OCI-M1 (cell line): Measurements from ENCODE around the gene CFAP97.
"Not testable (repeated sequence)": the region's sequence is repeated elsewhere in the genome, so short reads cannot be mapped to it uniquely, and the experiment has no call there.

Experiments
- DNase-seq: peaks from one replicate; lab custom pipeline; 2025; lab: John Stamatoyannopoulos, UW

Gene CFAP97

DNA sequence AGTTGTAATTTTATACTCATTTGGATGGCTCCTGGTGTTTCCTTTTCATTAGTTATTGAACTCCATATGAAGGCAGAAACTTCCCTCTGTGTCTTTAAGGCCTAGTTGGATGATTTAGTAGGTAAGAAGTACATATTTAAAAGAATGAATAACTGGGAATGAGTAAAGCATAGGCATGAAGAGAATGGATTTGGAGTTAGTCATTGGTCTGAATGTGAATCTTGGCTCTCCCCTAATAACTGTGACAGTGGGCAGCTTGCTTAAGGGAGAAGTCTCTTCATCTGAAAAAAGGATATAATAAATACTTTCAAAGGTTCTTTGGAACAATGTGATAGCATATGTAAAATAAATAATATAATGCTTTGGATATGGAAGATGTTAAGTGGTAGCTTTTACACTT lies 18.8 kb upstream of the CFAP97 start:
- DNase-seq: no peak

- DNase-seq: no peak
Measured at GRCh38 chr4:185221912-185222311, 18.1 kb upstream of the CFAP97 start.

- no peak for DNase-seq
Measured at GRCh38 chr4:185221491-185221890, 17.7 kb upstream of the CFAP97 start.

DNA sequence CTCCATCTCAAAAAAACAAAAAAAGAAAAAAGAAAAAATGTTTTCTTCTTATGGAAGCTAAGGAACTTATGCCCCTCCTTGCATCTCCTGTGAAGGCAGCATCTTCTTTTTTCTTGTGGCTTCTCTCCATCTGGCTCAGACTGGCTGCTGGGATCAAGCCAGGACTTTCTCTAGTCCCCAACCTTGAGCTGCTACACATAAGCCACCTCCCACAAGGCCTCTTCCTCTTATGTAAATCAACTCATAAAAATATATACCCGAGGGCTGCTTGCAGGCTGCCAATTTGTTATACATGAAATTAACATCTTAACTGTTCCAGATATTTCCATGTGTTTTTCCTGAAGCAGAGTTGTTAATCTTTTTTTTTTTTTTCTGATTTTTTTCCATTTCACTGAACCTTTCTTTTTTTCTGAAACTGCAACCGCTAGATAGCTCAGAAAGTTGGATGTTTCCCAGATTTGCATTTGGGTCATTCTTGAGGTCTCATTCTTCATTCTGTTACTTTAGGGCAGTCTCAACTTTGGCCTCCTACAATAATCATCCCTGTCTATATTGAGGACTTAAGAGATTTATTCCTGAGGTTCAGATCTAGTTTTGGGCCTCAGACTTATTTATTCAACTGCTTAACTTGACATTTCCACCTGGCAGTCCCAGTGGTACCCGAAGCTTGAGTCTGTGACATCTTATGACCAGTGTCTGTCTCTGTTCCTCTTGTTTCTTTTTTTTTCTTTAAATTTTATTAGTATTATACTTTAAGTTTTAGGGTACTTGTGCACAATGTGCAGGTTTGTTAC lies 15.9 kb upstream of the CFAP97 start:
- DNase-seq: peak; percentile 51

- DNase-seq: no peak
Measured at GRCh38 chr4:185218312-185218711, 14.5 kb upstream of the CFAP97 start.

- no peak for DNase-seq
Measured at GRCh38 chr4:185217408-185217975, 13.7 kb upstream of the CFAP97 start.

DNA sequence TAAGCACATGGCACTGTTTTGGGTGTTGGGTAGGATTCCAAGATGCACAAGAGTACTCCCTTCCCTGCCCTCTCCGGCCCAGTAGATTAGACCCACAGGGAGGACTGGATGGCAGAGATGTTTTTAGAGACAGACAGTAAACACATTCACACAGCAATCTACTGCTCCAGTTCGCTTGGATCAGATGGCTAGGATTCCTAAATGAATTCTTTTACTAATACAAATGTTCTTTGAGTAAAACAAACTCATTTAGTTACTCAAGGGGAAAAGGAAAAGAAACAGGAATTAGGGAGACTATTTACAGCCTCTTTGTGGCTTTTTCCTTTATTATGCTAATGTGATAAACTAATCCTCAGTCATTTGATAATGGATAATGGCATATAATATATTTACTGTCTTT lies 11.5 kb upstream of the CFAP97 start:
- DNase-seq: no peak

- peak; percentile 77 for DNase-seq
Measured at GRCh38 chr4:185213877-185214276, 10.1 kb upstream of the CFAP97 start.

GRCh38 chr4:185212581-185212980 lies 8.8 kb upstream of the CFAP97 start:
- no peak for DNase-seq

DNA sequence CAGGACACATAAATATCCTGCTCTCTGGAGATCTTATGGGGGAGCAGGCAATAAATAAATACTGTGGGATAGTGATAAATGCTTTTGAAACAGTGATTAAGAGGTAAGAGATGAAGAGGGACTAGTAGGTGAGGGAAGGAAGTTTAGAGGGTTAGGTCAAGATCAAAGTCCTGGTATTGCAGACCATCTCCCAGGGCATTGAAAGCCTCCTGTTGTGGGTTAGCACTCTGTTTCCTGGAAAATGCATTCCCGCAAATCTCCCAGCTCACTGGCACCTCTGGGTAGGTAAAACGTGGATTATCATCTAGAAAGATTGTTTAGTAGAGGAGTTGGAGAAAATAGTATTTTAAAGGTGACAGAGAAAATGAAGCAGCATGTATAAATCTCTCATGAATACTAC lies 7.8 kb upstream of the CFAP97 start:
- DNase-seq: no peak

- no peak for DNase-seq
Measured at GRCh38 chr4:185211035-185211434, 7.2 kb upstream of the CFAP97 start.

DNA sequence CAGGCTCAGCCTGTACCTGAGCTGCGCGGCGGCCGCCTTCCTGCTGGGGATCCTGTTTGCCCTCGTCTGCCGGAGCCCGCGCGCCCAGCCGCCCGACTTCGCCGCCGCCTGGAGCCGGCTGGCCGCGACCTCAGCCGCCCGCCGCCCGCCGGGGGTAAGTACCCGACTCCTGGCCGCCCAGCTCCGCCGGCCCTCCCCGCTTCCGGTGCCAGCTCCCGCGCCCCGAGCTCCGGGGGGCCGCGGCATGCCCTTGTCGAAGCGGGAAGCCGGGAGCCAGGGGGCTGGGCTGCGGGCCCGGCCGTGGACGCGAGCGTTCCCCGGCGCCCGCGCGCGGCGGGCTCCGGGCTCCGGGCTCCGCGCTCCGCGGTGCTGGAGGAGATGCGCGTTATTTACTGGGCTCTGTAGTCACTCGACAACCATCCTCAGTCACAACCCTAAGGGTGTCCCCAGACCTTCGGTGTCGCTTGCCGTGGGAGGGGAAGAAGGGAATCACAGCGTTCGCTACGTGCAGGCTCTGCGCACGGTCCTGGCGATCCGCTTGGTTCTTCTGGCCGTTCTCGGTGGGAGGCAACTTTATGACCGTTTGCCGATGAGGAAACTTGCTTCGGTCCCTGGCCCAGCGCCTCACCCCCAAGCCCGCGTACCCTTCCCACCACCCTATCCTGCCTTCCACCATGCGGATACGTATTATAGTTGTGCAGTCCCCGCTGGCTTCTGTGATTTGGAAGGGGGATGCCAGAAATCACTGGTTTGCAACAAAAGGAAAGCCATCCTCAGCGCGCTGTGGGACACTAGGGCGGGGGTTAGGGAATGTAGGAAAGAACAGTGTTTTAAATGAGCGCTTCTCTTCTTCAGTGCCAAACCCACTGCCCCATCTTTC lies 6.5 kb upstream of the CFAP97 start:
- DNase-seq: peak; percentile 61

DNA sequence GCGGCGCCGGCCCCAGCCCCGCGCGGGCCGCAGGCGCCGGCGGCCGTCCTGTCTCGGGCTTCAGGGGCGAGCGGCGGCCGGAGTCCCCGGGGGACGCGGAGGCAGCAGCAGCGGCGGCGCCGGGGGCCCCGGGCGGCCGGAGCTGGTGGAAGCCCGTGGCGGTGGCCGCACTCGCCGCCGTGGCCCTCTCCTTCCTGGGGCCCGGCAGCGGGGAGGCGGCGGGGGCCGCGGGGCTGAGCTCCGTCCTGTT lies 6.0 kb upstream of the CFAP97 start:
- not testable (repeated sequence) for DNase-seq

DNA sequence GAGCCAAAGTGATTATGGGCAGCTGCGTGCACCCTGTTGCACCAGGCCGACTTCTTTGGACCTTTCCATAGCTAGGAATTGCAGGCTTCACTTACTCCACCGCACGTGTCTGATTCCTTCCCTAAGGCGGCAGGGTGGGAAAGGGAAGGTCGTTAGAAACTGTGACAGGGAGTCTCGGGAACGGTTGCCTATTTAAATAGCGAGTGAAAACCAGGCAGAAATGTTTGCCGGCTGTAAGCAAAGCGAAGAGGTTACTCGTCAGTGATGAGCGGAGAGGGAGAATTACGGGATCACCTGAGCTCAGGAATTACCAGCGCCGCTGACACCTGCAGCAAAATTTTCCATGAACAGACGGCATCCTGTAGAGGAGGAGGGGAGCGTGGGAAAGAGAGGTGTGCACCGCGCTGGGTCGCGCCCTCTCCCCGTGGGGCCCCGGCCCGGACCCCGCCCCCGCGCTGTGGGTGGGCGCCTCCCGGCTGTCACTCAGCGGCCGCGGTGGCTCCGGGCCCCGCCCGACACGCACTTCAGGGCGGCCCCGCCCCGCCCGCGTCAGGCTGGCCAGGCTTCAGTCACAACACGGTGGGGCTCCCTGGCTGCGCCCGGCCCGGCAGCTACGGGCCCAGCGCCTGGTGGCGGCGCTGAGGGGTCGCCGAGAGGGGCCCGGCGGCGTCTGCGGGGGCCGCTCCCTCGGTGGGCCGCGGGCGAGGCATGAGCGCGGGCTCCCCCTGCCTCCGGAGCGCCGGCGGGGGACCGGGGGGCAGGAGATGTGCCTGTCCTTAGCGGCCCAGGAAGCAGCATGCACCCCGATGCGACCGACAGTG lies 5.4 kb upstream of the CFAP97 start, which contains the start of gene SNX25:
Gene SNX25, plus strand, starts transcription at position 568 of the 821 bp plus-strand sequence. Its CDS starts 229 bp downstream, at position 797.
- peak; percentile 88 for DNase-seq

- DNase-seq: no peak
Measured at GRCh38 chr4:185207466-185207865, 3.7 kb upstream of the CFAP97 start.

DNA sequence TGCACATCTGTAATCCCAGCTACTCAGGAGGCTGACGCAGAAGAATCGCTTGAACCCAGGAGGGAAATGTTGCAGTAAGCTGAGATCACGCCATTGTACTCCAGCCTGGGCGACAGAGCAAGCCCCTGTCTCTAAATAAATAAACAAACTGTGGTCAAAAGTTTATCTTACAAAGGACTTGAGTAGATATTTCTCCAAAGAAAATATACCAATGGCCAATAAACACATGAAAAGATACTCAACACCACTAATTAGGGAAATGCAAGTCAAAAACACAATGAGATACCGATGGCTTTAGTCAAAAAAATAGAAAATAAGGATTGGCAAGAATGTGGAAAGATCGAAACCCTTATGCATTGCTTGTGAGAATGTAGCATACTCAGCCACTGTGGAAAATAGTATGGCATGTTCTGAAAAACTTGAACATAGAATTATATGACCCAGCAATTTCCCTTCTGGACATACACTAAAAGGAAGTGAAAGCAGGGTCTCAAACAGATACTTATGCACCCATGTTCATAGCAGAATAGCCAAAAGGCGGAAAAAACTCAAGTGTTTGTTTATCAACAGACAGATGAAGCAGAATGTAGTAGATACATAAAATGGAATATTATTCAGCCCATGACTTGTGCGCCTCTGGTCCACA lies 2.0 kb upstream of the CFAP97 start:
- no peak for DNase-seq

- DNase-seq: not testable (repeated sequence)
Measured at GRCh38 chr4:185205073-185205472, 1.3 kb upstream of the CFAP97 start.

DNA sequence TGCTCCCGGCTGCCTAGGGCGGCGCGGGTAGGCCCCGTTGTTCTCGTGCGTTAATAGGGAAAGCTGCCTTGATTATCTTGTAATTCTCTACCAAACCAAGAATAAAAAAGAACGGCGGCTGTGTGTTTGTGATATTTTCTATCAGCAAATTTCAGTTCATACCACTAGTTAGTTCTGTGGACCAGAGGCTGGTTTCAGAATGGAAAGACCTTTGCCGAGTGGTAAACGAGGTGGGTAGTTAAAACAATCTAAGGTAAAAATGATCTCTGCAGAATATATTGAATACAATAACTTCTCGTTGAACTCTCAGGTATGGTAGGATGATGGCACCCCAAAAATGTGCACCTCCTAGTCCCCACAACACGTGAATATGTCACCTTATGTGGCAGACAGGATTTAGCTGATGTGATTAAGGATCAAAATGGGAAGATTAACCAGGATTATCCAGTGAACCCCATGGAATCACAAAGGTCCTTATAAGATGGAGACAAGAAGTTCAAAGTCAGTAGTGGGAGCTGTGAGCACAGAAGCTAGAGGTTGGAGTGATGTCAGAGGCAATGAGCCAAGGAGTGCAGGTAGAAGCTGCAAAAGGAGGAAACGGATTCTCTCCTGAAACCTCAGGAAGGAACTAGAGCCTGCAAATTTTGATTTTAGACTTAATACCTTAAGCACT lies 574 bp upstream of the CFAP97 start:
- peak; percentile 48 for DNase-seq

GRCh38 chr4:185202984-185203485 lies 765 bp downstream of the CFAP97 start:
- peak; percentile 52 for DNase-seq
